ENCODE measurements around the gene NEK7. TPM values are rescaled to one million over a fixed set of nuclear protein-coding genes. Genes with fewer than 3 reads are reported as not detected.
"Not testable (repeated sequence)": the region's sequence is repeated elsewhere in the genome, so short reads cannot be mapped to it uniquely, and the experiment has no call there.

NEK7 gene
- total RNA-seq, 3 donors from 2014 or later (not counting 1 experiment from before 2014, with no cell fraction given), result 34.1 to 57.5 (median 42.1) TPM

GRCh38 chr1:198125995-198126735, 30.6 kb upstream of the NEK7 start:
- Histone ChIP-seq H3K36me3 (ENCODE audit: control insufficient read depth, insufficient read depth, low read length) (no peaks in the 10 kb centered on the region), H3K9me3 (ENCODE audit: control insufficient read depth, insufficient read depth, low read length) (no peaks in the 10 kb centered on the region), H3K4me3 (ENCODE audit: low read length) (no peak overlapping the region), H3K27ac (ENCODE audit: low read length) (no peak overlapping the region), H3K27me3 (ENCODE audit: control insufficient read depth, insufficient read depth, low read length) (no peaks in the 10 kb centered on the region), H3K4me1 (ENCODE audit: control insufficient read depth, insufficient read depth, low read length) (no peaks in the 10 kb centered on the region)
- H3K36me3 Mint-ChIP-seq, result no peaks in the 10 kb centered on the region
- no peak for ATAC-seq
- intact Hi-C loops (cut with micrococcal nuclease), result no loop called here
- no peaks in the 10 kb centered on the region for H3K9me3 Mint-ChIP-seq
- H3K4me3 Mint-ChIP-seq, result no peak overlapping the region
- H3K4me1 Mint-ChIP-seq, result no peaks in the 10 kb centered on the region
- H3K27ac Mint-ChIP-seq, result no peak overlapping the region
- no peak for TF ChIP-seq CTCF (IDR thresholded peaks at IDR 0.05)
- H3K27me3 Mint-ChIP-seq (ENCODE audit: low read depth in 2 of 2), result peaks cover 0 to 3% of the 10 kb centered on the region in 2 donors
- no peak for DNase-seq
- no CpG with 5 or more reads among the region's 1 CpG for WGBS (ENCODE audit: insufficient coverage)

- Mint-ChIP-seq H3K27ac (no peak overlapping the region), H3K9me3 (no peaks in the 10 kb centered on the region), H3K4me3 (no peak overlapping the region), H3K27me3 (ENCODE audit: low read depth in 2 of 2) (peaks cover 0 to 5% of the 10 kb centered on the region in 2 donors), H3K4me1 (no peaks in the 10 kb centered on the region), H3K36me3 (no peaks in the 10 kb centered on the region)
- Histone ChIP-seq H3K27ac (ENCODE audit: low read length) (no peak overlapping the region), H3K9me3 (ENCODE audit: control insufficient read depth, insufficient read depth, low read length) (no peaks in the 10 kb centered on the region), H3K36me3 (ENCODE audit: control insufficient read depth, insufficient read depth, low read length) (no peaks in the 10 kb centered on the region), H3K4me3 (ENCODE audit: low read length) (no peak overlapping the region), H3K27me3 (ENCODE audit: control insufficient read depth, insufficient read depth, low read length) (no peaks in the 10 kb centered on the region), H3K4me1 (ENCODE audit: control insufficient read depth, insufficient read depth, low read length) (no peaks in the 10 kb centered on the region)
- intact Hi-C loops (cut with micrococcal nuclease), result no loop called here
- DNase-seq (no peak), ATAC-seq (no peak)
- TF ChIP-seq CTCF (IDR thresholded peaks at IDR 0.05), result no peak
Observed at GRCh38 chr1:198128533-198128932, 28.3 kb upstream of the NEK7 start.

GRCh38 chr1:198130053-198130452, 26.7 kb upstream of the NEK7 start:
- H3K4me1 ChIP-seq (ENCODE audit: control insufficient read depth, insufficient read depth, low read length); H3K4me3 Mint-ChIP-seq; H3K27ac ChIP-seq (ENCODE audit: low read length); H3K27me3 Mint-ChIP-seq (ENCODE audit: low read depth in 2 of 2); H3K27me3 ChIP-seq (ENCODE audit: control insufficient read depth, insufficient read depth, low read length); H3K9me3 Mint-ChIP-seq; H3K36me3 ChIP-seq (ENCODE audit: control insufficient read depth, insufficient read depth, low read length); ATAC-seq; H3K36me3 Mint-ChIP-seq; H3K4me1 Mint-ChIP-seq; H3K27ac Mint-ChIP-seq; DNase-seq; H3K9me3 ChIP-seq (ENCODE audit: control insufficient read depth, insufficient read depth, low read length); intact Hi-C loops (cut with micrococcal nuclease); H3K4me3 ChIP-seq (ENCODE audit: low read length): not testable (repeated sequence)
- 85% methylated on average over 10 of the region's 11 CpGs for WGBS (ENCODE audit: insufficient coverage)

- Histone ChIP-seq H3K4me3 (ENCODE audit: low read length) (no peak overlapping the region), H3K4me1 (ENCODE audit: control insufficient read depth, insufficient read depth, low read length) (no peaks in the 10 kb centered on the region), H3K27ac (ENCODE audit: low read length) (no peak overlapping the region), H3K9me3 (ENCODE audit: control insufficient read depth, insufficient read depth, low read length) (no peaks in the 10 kb centered on the region), H3K36me3 (ENCODE audit: control insufficient read depth, insufficient read depth, low read length) (no peaks in the 10 kb centered on the region), H3K27me3 (ENCODE audit: control insufficient read depth, insufficient read depth, low read length) (no peaks in the 10 kb centered on the region)
- intact Hi-C loops (cut with micrococcal nuclease), result no loop called here
- 82% methylated on average over 5 of the region's 6 CpGs for WGBS (ENCODE audit: insufficient coverage)
- Mint-ChIP-seq H3K27me3 (ENCODE audit: low read depth in 2 of 2) (peaks cover 0 to 5% of the 10 kb centered on the region in 2 donors), H3K4me1 (no peaks in the 10 kb centered on the region), H3K27ac (no peak overlapping the region), H3K36me3 (no peaks in the 10 kb centered on the region), H3K4me3 (no peak overlapping the region), H3K9me3 (no peaks in the 10 kb centered on the region)
- DNase-seq, result no peak
- no peak for TF ChIP-seq CTCF (IDR thresholded peaks at IDR 0.05)
- ATAC-seq, result no peak
Observed at GRCh38 chr1:198132060-198132781, 24.6 kb upstream of the NEK7 start.

Measured in natural killer cell (primary cell).